Liver (tissue), 3 donors: Measurements from ENCODE around the gene TECPR1.

Experiments used
- ATF3 ChIP-seq: IDR thresholded peaks from 2 replicates; pipeline ENCODE4 v1.6.1; 2016; ENCODE audit warnings: antibody characterized with exemption
- CTCF ChIP-seq: fragments of 150-350 bp; IDR thresholded peaks from 2 replicates; pipeline ENCODE4 v1.5.1; 2017; ENCODE audit warnings: improper control_type of control experiment, low read depth, low read length; ENCODE audit not compliant: missing input control
- EGR1 ChIP-seq, 2 donors: IDR thresholded peaks; 2 replicates each; pipeline ENCODE4 v1.6.1; 2016 to 2018; ENCODE audit warnings: antibody characterized with exemption in 2 of 2, low read depth in 2 of 2
- FOXA2 ChIP-seq: IDR thresholded peaks from 2 replicates; pipeline ENCODE4 v1.6.1; 2016; ENCODE audit warnings: antibody characterized with exemption
- GABPA ChIP-seq, 2 donors: IDR thresholded peaks in 1 of 2; conservative IDR thresholded peaks in 1 of 2; 2 replicates each; pipeline ENCODE4 v1.6.1; 2016; ENCODE audit warnings: antibody characterized with exemption in 2 of 2, mild to moderate bottlenecking in 1 of 2, moderate library complexity in 1 of 2
- HNF4A ChIP-seq, 2 donors: conservative IDR thresholded peaks; 2 replicates each; pipeline ENCODE4 v1.6.1; 2016; ENCODE audit warnings: antibody characterized with exemption in 2 of 2, mild to moderate bottlenecking in 2 of 2
- JUND ChIP-seq, 2 donors: IDR thresholded peaks; 2 replicates each; pipeline ENCODE4 v1.6.1; 2016; ENCODE audit warnings: antibody characterized with exemption in 2 of 2
- MAX ChIP-seq: IDR thresholded peaks from 2 replicates; pipeline ENCODE4 v1.6.1; 2016; ENCODE audit warnings: antibody characterized with exemption
- RAD21 ChIP-seq, 2 donors: IDR thresholded peaks; 2 replicates each; pipeline ENCODE4 v1.6.1; 2016; ENCODE audit warnings: antibody characterized with exemption in 2 of 2, mild to moderate bottlenecking in 2 of 2
- REST ChIP-seq: IDR thresholded peaks from 2 replicates; pipeline ENCODE4 v1.6.1; 2016; ENCODE audit warnings: antibody characterized with exemption, mild to moderate bottlenecking
- SP1 ChIP-seq: IDR thresholded peaks from 2 replicates; pipeline ENCODE4 v1.6.1; 2018; ENCODE audit warnings: antibody characterized with exemption, mild to moderate bottlenecking
- TAF1 ChIP-seq: conservative IDR thresholded peaks from 2 replicates; pipeline ENCODE4 v1.6.1; 2016; ENCODE audit warnings: antibody characterized with exemption, mild to moderate bottlenecking
- YY1 ChIP-seq: IDR thresholded peaks from 2 replicates; pipeline ENCODE4 v1.6.1; 2016; ENCODE audit warnings: antibody characterized with exemption, mild to moderate bottlenecking
- ZBTB33 ChIP-seq: IDR thresholded peaks from 2 replicates; pipeline ENCODE4 v1.6.1; 2016; ENCODE audit warnings: antibody characterized with exemption
- donor health status: healthy.
- donor health status: healthy.

- TF ChIP-seq TAF1 (no peak), RAD21 (IDR thresholded peaks at IDR 0.05) (no peak), CTCF (no peak), ZBTB33 (no peak), JUND (IDR thresholded peaks at IDR 0.05) (no peak), YY1 (no peak), REST (no peak), HNF4A (conservative IDR thresholded peaks at IDR 0.05) (no peak), ATF3 (no peak), SP1 (no peak), MAX (no peak), GABPA (IDR thresholded peaks at IDR 0.05 in 1 of 2, conservative IDR thresholded peaks at IDR 0.05 in 1 of 2) (no peak), FOXA2 (no peak), EGR1 (IDR thresholded peaks at IDR 0.05; ENCODE audit: low read depth in 2 of 2) (no peak)
Observed at GRCh38 chr7:98221611-98222532, 30.2 kb downstream of the TECPR1 start.
